ENCODE results near the gene OTUD3.
A peak's percentile ranks its signal among the peaks of the same experiment; 100 is the strongest.
"Not testable (repeated sequence)": the region's sequence is repeated elsewhere in the genome, so short reads cannot be mapped to it uniquely, and the experiment has no call there.

The OTUD3 gene

DNA sequence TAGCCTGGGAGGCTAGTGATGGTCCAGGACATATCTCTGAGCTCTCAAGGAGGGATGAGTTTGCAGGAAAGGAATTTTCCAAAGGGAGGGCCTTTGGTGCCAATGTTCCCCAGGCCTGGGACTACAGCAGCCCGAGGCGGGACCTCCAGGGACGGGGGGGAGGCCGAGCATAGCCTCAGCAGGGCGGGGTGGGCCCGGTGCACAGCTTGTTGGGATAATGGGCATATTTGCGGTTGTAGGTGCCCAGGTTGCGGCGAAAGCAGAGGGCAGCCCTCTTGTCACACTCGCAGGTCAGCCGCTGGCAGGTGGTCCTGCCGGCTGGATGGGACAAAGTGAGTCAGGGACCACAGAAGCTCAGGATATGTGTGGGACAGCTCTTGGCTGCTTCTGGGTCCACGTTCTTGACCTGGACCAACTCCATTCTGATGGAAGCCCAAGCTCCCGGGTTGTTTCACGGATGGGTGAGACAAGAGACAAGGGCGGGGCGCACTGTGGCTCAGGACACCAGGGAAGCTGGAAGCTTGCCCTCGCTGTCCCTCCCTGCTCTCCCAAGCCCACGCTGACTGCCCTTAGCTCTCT lies 38.0 kb downstream of the OTUD3 start:
- DNase-seq (ENCODE audit: low spot score): no peak

DNA sequence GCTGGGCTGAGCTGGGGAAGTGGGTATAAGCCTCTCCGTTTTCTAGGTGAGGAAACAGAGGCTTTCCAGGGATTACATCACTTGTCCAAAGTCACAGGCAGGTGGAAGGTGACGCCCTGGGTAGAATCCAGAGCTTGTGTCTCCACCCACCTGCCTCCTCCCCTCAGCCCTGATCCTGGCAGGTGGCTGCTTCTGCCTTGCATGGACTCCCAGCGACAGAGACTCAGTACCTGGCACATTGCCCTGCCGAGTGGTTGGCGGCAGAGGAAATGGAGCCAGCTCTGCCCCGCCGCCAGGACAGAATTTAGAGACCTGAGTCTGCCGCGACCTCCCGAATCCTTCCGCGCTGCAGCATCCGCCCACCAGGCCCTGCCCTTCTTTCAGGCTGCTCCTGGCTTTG lies 39.1 kb downstream of the OTUD3 start:
- DNase-seq (ENCODE audit: low spot score): peak; percentile 81

DNA sequence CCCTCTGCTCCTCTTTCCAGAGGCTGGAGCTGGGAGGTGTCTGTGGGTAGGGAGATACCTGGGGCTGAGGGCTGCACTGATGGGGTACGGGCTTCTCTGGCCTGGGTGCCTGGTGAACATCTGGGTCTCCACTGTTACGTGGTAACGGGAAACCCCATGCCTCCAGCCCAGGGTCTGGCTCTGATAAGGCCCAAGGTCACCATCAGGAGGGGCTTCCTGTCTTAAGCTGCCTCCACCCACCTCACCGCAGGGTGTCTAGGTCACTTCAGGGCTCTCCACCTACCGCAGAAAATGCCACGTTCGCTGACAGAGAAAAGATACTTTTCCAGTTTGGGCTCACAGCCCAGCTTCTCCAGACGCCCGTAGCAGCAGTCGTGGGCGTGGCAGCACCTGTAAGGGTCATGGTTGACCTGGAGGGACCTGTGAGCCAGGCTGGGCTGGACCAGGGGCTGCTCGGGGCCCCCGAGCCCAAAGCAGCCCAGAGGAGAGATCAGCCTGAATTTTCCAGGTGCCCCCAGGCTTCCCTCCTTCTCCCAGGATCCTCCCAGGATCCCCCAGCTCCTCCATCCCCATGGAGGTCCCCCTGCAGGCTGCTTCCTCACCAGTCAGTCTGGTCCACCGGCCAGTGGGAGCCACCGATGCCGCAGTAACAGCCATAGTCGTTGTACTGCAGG lies 40.0 kb downstream of the OTUD3 start:
- peak; percentile 35 for DNase-seq (ENCODE audit: low spot score)

DNA sequence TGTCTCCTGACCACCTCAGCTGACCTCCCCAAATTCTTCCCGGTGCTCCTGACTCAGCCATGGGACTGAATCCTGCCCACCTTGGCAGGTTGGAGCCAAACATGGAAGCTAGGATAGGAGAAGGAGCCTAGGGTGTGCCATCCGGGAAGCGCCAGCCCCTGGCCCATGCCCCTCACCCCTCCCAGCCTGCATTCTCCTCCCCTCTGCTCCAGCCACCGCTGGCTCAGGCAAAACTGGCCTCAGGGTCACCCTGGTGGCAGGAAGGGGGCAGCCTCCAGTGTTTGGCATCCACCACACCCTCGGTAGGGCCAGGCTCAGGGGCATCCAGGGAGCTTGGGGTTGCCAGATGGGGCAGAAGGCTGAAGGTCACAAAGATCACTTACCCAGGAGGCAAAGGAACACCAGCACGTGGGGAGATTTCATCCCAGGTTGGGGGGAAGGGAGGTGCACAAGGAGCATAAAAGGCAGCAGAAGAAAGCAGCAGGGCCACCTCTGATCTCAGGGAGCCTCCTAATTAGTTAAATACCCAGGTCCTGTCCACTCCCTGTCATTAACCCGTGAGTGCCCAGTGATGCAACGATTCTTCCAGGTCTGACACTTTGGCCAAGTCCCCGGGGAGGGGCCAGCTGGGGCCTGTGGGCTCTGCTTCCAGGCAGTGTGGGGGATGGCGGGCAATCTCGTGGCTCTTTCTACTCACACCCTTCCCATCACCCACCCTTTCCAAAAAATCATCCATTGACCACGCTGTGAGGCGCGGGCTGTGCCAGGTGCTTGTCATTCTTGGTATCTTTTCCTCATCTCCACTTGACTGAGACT lies 41.1 kb downstream of the OTUD3 start, which contains the start of gene PLA2G2E:
Gene PLA2G2E (minus strand): TSS at position 481 of the 816 bp plus-strand sequence. CDS start 58 bp downstream, at position 423.
- DNase-seq (ENCODE audit: low spot score): no peak

DNA sequence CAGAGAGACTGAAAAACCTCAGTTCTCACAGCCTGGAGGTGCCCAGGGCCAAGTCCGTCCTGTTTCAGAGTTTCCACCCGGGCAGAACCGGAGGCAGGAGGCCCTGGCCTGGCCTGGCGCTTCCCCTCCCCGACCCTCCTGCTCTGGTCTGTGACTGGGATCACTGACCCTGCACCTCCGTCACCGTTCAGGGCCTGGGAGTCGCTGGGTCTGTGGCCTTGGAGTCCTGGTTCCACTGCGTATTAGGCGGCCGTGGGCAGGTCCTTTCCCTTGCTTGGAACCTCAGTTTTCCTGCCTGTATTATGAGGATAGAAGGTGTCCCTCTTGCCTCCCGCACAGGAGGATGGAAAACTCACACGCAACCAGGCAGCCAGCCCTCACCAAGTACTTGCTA lies 41.8 kb downstream of the OTUD3 start:
- DNase-seq (ENCODE audit: low spot score): no peak

DNA sequence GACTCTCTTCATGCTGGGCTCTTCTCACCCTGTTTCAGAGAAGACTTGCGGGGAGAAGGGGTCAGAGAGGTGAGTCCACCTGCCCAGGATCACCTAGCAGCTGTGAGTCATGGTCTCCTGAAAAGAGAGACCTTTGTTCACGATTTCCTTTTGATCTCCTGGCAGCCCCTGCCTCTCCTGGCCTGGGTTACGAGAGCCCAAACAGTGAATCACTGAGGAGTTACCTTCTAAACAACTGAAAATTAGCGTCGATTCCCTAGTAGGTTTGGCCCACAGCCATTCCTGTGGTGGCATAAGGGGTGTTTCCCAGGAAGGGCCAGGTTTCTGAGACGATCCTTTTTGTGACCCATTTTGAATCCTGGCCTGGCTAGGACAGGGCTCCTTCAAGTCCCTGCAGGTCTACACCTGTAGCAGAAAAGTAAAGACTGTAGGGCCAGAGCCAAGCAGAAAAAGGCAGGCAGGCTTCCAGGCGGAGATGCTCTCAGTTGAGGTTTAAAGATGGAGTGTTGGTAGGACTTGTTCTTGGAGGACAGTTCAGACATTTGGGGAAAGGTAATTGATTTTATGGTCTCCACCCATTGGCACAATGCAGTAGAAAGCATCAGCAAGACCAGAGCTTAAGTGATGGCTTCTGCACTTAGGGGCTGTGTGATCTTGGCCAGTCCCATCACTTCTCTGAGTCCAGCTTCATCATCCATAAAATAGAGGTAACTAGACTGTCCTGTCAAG lies 43.3 kb downstream of the OTUD3 start:
- DNase-seq (ENCODE audit: low spot score): peak; percentile 95

DNA sequence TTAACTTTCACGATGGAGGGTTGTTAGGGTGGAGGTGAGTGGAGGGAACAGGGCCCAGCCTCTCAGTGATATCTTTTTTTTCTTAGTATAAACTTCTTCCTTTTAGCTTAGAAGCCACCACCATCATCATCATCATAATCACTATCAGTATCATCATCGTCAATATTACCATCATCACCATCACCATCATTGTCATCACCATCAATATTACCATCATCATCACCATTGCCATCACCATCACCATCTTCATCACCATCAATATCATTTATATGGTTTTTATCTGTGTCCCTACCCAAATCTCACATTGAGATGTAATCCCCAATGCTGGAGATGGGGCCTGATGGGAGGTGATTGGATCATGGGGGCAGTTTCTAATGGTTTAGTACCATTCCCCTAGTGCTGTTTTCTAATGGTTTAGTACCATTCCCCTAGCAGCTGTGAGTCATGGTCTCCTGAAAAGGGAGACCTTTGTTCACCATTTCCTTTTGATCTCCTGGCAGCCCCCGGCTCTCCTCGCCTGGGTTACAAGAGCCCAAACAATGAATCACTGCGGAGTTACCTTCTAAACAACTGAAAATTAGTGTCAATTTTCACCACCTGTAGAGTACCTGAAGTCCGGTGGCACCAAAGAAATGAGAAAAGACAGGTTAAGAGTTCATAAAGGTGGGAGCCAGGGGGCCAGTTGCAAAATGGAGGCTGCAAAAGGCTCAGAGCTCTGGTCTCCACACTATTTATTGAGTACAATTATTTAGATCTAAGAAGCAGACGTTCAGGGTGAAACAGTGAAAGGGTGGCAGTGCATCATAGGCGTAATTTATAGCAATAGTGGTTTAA lies 44.3 kb downstream of the OTUD3 start:
- peak; percentile 82 for DNase-seq (ENCODE audit: low spot score)

DNA sequence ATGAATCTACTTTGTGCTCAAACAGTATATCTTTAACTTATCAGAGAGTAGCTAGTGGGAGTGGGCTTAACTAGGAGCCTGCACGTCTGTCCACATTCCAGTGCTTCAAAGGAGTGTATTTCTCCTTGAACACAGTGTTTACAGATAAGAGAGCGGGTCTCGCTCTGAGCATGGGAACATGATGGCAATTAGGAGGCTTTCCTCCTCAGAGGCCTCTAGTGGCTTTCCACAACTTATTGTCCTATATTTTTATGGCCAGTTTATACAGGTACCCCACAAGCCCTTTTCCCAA lies 44.9 kb downstream of the OTUD3 start:
- not testable (repeated sequence) for DNase-seq (ENCODE audit: low spot score)

DNA sequence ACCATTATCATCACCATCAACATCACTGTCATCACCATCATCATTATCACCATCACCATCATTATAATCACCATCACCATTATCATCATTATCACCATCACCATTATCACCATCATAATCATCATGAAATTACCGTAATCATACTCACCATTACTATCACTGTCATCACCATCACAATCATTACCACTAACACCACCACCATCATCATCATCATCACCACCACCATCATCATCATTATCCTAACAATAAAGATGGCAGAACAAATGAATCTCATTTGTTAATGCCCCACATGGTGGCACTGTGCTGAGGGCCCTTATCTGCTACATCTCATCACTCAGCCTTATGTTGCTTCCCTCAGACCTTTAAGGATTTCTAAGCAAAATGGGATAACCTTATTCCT lies 50.7 kb downstream of the OTUD3 start:
- no peak for DNase-seq (ENCODE audit: low spot score)

DNA sequence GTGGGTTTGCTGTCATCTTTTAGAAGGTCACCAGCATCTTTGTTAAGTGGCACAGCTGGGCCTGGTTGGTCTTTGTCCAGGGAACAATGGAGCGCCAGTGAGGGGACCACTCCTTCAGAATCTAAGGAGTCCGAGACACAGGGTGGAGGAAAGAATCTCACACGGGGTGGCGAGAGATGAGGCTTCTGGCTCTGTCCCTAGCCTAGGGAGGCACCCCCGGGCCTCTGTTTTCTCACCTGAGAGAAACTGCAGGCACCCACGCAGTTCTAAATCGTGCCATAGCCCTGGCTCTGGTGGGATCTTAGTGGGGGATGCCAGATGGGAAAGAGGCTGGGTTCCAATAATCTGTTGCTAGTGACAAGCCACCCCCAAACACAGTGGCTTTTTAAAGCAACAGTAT lies 52.1 kb downstream of the OTUD3 start:
- no peak for DNase-seq (ENCODE audit: low spot score)

DNA sequence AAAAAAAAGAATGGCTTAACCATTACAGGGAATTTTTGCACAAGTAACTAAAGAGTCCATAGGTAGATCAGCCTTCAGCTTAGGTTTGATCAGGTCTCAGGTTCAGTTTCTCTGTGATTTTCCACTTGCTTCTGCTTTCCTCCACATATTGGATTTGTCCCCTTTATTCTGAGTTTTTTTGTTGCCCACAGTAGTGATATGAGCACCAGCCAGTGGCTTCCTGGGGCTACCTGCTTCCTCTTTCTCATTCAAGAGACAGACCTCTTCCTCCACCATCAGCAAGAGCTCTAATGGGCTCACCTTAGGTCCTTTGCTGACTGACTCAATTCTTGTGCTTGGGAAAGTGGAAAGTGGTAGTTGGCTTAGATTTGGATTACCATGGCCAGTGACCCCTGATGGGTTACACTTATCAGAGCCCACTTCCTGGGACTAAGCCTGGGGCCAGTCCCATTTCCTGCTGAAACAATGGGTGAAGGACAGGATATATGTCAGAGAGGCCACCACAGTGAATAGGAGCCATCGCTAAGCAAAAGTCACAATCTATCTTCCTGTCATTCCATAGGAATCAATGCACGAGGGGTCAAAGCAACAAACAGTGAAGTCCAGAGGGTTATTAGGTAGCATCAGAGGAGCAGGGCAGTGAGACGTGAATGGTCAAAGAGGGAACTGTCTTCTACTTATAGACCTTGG lies 54.0 kb downstream of the OTUD3 start:
- DNase-seq (ENCODE audit: low spot score): no peak

DNA sequence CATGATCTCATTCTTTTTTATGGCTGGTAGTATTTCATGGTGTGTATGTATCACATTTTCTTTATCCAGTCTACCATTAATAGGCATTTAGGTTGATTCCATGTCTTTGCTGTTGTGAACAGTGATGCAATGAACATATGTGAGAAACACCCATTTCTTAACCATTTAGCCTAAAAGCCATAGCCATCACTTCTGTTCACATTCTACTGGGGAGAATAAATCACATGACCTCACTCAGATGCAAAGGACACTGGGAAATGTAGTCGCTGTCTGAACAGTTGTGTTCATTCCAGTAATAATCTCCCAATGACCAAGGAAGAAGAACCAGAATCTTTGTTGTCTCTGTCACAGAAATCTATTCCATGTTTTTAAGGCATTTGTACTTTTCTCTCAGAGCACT lies 56.3 kb downstream of the OTUD3 start:
- DNase-seq (ENCODE audit: low spot score): no peak

DNA sequence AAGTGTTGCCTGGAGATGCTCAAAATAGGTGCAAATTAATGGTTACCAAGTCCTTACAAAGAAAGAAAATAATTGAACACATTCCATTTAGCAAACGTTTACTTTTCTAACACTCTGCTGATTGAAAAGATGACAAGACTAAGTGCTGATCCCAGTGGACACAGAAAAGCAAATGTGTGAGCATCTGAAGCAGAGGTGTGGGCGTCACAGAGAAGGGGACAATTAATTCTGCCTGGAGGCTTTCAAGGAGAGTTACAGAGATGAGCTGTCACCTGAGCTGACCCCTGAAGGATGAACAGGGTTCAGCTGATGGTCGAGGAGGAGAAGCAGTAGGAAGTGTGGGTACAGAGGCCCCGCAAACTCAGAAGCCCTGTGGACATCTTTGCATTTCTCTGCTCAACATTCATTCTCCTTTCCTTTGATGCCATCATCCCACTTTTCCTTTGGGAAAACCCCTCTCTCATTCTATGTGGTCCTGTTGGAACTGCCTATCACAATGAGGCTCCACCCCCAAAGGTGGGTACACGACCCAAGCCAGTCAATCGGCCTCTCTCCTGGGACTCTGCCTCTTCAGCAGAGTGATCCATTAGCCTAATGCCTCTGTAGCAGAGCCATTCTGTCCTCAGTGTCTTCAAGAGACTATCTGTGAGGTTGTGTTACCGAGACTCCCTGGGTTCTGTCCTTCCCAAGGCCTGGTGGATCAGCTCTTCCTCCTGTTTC lies 58.5 kb downstream of the OTUD3 start:
- no peak for DNase-seq (ENCODE audit: low spot score)

DNA sequence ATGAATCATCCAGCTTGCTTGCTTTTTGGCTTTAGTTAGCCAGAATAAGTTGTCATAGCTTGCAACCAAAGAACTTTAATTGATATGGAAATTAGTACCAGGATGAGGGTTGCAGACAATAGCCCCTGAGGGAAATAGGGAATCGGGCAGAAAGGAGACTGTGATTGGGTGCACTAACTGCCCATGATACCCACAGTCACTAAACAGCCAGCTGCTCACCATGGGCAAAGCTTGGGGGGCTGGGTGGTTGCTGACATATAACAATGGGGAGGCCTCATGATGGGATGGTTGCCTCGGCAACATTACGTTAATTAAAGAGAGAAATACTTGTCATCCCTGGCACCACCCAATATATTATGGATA lies 59.0 kb downstream of the OTUD3 start:
- DNase-seq (ENCODE audit: low spot score): no peak

DNA sequence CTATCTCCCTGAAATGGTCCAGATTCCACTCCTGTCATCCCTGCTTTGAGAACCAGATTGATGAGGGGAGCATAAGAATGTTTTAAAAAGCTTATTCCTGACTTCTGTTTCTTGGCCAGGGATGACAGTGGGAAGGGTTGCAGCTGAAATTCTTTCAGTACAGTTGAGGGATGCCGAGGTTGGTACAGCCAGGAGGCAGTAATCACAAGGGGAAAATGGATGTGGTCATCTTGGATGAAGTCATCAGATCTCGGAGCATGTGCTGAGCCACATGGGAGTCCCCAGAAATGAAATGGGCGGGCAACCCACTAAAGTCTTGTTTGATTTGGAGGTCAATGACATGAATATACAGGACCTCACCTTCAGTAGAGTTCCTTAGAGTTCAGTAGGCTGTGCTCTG lies 59.9 kb downstream of the OTUD3 start:
- no peak for DNase-seq (ENCODE audit: low spot score)

DNA sequence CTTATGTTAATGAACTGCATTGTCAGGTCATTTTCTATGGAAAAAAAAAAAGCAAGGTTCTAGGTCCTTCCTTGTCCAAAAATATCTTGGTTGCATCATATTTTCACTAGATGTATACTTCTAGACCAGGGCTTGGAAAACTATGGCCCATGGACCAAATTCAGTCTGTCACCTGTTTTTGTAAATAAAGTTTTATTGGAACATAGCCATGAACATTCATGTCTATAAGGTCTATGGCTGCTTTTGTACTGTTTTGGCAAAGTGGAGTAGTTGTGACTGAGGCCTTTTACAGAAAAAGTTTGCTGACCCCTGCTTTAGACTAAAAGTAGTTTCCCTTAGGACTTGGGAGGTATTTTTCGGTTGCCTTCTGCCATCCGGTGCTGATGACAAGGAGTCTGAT lies 60.5 kb downstream of the OTUD3 start:
- no peak for DNase-seq (ENCODE audit: low spot score)

DNA sequence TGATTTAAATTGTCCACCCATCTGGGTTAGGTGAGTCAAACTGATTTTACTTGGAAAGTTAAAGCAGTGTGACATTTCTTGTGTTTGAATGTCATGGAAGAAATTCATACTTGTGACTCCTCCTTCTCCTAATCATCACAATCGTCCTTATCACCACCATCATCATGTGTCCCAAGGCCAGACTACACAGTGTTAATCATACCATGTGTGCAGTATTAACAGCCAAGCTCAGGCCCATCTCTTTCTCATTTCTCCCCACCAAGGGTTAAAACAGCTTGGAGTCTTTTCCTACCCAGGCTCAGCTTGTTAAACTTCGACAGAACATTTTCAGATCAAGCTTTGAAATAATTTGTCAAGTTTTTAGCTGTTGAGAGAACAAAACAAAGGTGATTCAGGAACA lies 63.7 kb downstream of the OTUD3 start:
- DNase-seq (ENCODE audit: low spot score): no peak

DNA sequence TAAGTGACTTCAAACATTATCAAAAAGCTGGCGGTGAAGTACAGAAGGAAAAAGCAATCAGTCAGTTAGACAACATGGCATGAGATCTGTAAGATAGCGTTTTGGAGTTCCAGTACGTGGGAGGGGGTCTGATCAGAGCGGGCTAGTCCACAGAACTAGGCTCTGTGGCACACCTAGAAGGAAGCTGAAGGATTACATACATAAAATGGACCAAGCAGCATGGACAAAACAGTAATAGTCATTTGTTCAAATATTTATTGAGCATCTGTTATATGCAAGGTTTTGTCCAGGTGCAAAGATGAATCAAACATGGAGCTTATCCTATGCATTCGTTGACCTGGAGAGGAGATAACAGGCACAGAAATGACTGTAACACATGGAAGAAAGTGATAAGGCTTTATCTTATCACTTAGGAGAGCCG lies 64.1 kb downstream of the OTUD3 start:
- DNase-seq (ENCODE audit: low spot score): no peak

DNA sequence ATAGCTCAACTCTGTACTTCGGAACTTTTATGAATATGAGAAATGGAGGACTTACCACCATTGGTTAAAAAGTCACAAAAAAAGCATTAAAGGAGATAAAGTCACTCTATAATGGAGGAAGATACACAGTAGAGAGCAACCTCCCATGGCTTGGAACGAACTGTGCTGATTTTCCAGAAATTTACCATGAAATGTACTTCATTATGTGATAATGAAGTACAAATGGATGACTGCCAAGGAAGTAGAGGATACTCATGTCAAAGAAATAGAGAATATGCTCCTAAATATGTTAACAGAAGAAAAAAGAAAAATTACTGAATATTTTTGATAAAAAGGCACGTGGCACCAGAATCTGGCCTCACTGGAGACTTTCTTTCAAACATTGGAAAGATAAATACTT lies 64.8 kb downstream of the OTUD3 start:
- DNase-seq (ENCODE audit: low spot score): no peak

DNA sequence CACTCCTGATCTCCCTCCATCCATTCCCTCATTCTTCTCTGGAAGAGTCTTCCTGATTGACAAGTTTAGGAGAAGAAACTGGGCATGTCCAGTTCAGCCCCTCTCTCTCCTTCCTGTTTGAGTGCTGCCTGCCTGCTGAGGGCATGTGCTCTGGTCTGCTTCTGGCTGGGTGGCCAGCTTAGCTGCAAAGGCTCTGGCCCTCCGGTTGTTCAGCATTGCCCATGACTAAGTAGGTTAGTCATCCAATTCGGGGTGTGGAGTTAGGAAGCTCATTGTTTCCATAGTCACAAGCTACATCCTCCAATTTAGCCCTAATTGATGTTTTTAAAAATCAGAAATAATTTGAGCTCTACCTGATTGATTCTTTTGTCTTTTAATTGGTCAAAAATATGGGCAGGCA lies 66.8 kb downstream of the OTUD3 start:
- peak; percentile 57 for DNase-seq (ENCODE audit: low spot score)

DNA sequence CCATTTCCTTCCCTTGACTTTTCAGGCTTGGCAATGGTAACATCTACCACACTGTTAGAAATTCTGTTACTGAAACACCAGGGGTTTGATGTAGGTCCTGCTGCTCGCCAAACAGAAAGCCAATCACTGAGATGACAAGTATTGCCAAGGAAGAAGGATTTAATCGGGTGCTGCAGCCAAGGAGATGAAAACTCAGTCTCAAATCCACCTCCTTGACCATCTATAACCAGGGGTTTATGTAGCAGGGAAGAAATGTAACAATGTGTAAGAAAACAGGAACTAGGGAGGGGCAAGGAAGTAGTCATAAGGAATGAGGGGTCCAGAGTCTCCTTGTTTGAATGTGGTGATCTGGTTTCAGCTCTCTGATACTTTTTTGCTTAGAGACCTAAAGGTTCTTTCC lies 71.9 kb downstream of the OTUD3 start:
- no peak for DNase-seq (ENCODE audit: low spot score)

All from LoVo (cell line).